HepG2 (cell line): ENCODE measurements around the gene FNDC3B. TPM values are rescaled to one million over a fixed set of nuclear protein-coding genes. Genes with fewer than 3 reads are reported as not detected.

Experiments used
- AHDC1 ChIP-seq: sonication (generic); formaldehyde crosslinking; IDR thresholded peaks from 2 replicates; pipeline ENCODE4 v1.5.1; 2020; ENCODE audit warnings: mild to moderate bottlenecking, missing genetic modification reagents, borderline replicate concordance
- DBP ChIP-seq: sonication (generic); formaldehyde crosslinking; IDR thresholded peaks from 2 replicates; pipeline ENCODE4 v1.4.0; 2020; ENCODE audit warnings: missing genetic modification reagents; ENCODE audit errors: not compliant biosample characterization
- GMEB1 ChIP-seq: sonication (generic); formaldehyde crosslinking; IDR thresholded peaks from 2 replicates; pipeline ENCODE4 v1.5.1; 2020; ENCODE audit warnings: missing genetic modification reagents, mild to moderate bottlenecking, borderline replicate concordance
- ISL2 ChIP-seq: sonication (generic); formaldehyde crosslinking; IDR thresholded peaks from 2 replicates; pipeline ENCODE4 v1.5.0; 2020; ENCODE audit warnings: missing genetic modification reagents
- KAT8 ChIP-seq: IDR thresholded peaks from 2 replicates; pipeline ENCODE4 v1.6.1; 2016; ENCODE audit warnings: missing genetic modification reagents, missing compliant biosample characterization
- MIXL1 ChIP-seq: IDR thresholded peaks from 2 replicates; pipeline ENCODE4 v1.6.1; 2016
- MYC ChIP-seq: sonication (generic); formaldehyde crosslinking; IDR thresholded peaks from 2 replicates; pipeline ENCODE4 v1.9.0; 2021; ENCODE audit warnings: missing genetic modification reagents, borderline replicate concordance
- NRL ChIP-seq: sonication (generic); formaldehyde crosslinking; IDR thresholded peaks from 2 replicates; pipeline ENCODE4 v1.5.0; 2020; ENCODE audit warnings: missing genetic modification reagents, mild to moderate bottlenecking, moderate library complexity, borderline replicate concordance
- POLR2G ChIP-seq: fragments of 200-400 bp; formaldehyde crosslinking; IDR thresholded peaks from 2 replicates; pipeline ENCODE4 v1.6.1; 2018; ENCODE audit warnings: mild to moderate bottlenecking, low read depth, low read length, moderate library complexity
- SNAPC5 ChIP-seq: sonication (generic); formaldehyde crosslinking; IDR thresholded peaks from 2 replicates; pipeline ENCODE4 v1.8.1; 2023; ENCODE audit warnings: mild to moderate bottlenecking, missing genetic modification reagents, borderline replicate concordance
- ZFP91 ChIP-seq: sonication (generic); formaldehyde crosslinking; IDR thresholded peaks from 2 replicates; pipeline ENCODE4 v1.9.0; 2022; ENCODE audit warnings: missing genetic modification reagents, mild to moderate bottlenecking, borderline replicate concordance
- ZNF503 ChIP-seq: sonication (generic); formaldehyde crosslinking; IDR thresholded peaks from 2 replicates; pipeline ENCODE4 v1.4.0; 2020; ENCODE audit warnings: missing genetic modification reagents
- ZNF543 ChIP-seq: sonication (generic); formaldehyde crosslinking; IDR thresholded peaks from 2 replicates; pipeline ENCODE4 v1.4.0; 2020; ENCODE audit warnings: mild to moderate bottlenecking, missing genetic modification reagents
- ZNF563 ChIP-seq: sonication (generic); formaldehyde crosslinking; IDR thresholded peaks from 2 replicates; pipeline ENCODE4 v1.8.0; 2022; ENCODE audit warnings: mild to moderate bottlenecking, moderate library complexity, missing genetic modification reagents
- polyA plus RNA-seq, 8 experiments: library from polyadenylated mRNA; depleted of rRNA in 3 of 8; stranded (reverse) in 7 of 8; unstranded in 1 of 8; fragments of >200 nt; fragmentation: Illumina TruSeq in 4 of 8; extraction: Trizol in 4 of 8; gene quantifications; 2 replicates each; pipeline versions ENCODE4 v1.2.1 to v1.2.3, GENCODE V29; 2011 to 2016; ENCODE audit warnings: low read depth in 4 of 8, missing spikeins in 1 of 8, mixed read lengths in 1 of 8; ENCODE audit not compliant: insufficient read depth in 1 of 8
- total RNA-seq, 5 experiments: library from RNA; depleted of rRNA; stranded (reverse); fragments of >200 nt; fragmentation: Illumina TruSeq; extraction: Trizol; gene quantifications; 2 replicates each; pipeline ENCODE4 v1.2.3, GENCODE V29; 2016; ENCODE audit warnings: low read depth in 1 of 5

The FNDC3B gene
- total and polyA plus RNA-seq, 2 of the 13 experiments (the other 11 are each of a cell fraction or from before 2014, with no cell fraction given) = 74.8 to 103 TPM

- TF ChIP-seq ZFP91 (CRISPR knock-in tag) (peak; percentile 82), GMEB1 (peak; percentile 32; the same call in 1 of the 2 replicates), ZNF503 (CRISPR knock-in tag) (no peak), NRL (CRISPR knock-in tag) (no peak; the same call in 1 of the 2 replicates), SNAPC5 (no peak), DBP (CRISPR knock-in tag) (no peak), KAT8 (CRISPR knock-in tag) (peak; percentile 58), ZNF563 (CRISPR knock-in tag) (peak; percentile 45), AHDC1 (CRISPR knock-in tag) (peak; percentile 15; the same call in 1 of the 2 replicates), POLR2G (peak; percentile 95), MIXL1 (CRISPR knock-in tag) (peak; percentile 59; the same call in 1 of the 2 replicates), ISL2 (CRISPR knock-in tag) (peak; percentile 38; the same call in 1 of the 2 replicates), MYC (CRISPR knock-in tag) (peak; percentile 91), ZNF543 (no peak)
Observed at GRCh38 chr3:172039436-172040077, at the start of gene FNDC3B (continued).
